Measurements from ENCODE around the gene KIF3C. TPM values are rescaled to one million over a fixed set of nuclear protein-coding genes. Genes with fewer than 3 reads are reported as not detected.

The KIF3C gene
- total and polyA plus RNA-seq, 9 of the 15 experiments (the other 6 are each of a cell fraction or from before 2014, with no cell fraction given) = 0.69 to 6.7 (median 3.3) TPM

- Histone ChIP-seq H3K9ac (ENCODE audit: insufficient read depth in 1 of 2, low read depth in 2 of 2, low read length in 2 of 2) (peak overlapping the region in 1 of 2 experiments; percentile 29; a peak in 1 of 4 replicates), H3K9me3 (replicated peaks; ENCODE audit: control insufficient read depth, insufficient read depth, low read depth, low read length) (no peaks in the 10 kb centered on the region), H3K9me1 (ENCODE audit: control insufficient read depth, insufficient read depth, low read length) (no peaks in the 10 kb centered on the region), H2AFZ (ENCODE audit: low read depth, low read length) (no peak overlapping the region), H3K4me2 (ENCODE audit: insufficient read depth, low read length) (no peak overlapping the region), H3K27me3 (ENCODE audit: control insufficient read depth in 2 of 2, insufficient read depth in 2 of 2, low read length in 2 of 2) (no peaks in the 10 kb centered on the region), H3K79me2 (ENCODE audit: control insufficient read depth, insufficient read depth, low read length) (no peaks in the 10 kb centered on the region), H3K36me3 (ENCODE audit: control insufficient read depth, insufficient read depth, low read length) (no peaks in the 10 kb centered on the region; the same call in 2 of the 3 replicates), H3K4me1 (replicated peaks in 1 of 2; ENCODE audit: control insufficient read depth in 2 of 2, insufficient read depth in 2 of 2, low read length in 2 of 2) (peaks cover 0 to 4% of the 10 kb centered on the region in 2 experiments; a peak in 1 of 5 replicates), H3K4me3 (no peak overlapping the region), H3K27ac (ENCODE audit: extremely low read depth, low read depth, low read length) (no peak overlapping the region), H4K20me1 (replicated peaks; ENCODE audit: control insufficient read depth, insufficient read depth, low read length) (no peaks in the 10 kb centered on the region)
- intact Hi-C loops (cut with micrococcal nuclease) (no loop called here), in situ Hi-C loops (cut with MboI) (no loop called here)
- ATAC-seq (peak; percentile 50; the same call in 1 of the 3 replicates), FAIRE-seq (no peak), DNase-seq (ENCODE audit: extremely low read depth in 1 of 4, low spot score in 3 of 4) (no peak)
- TF ChIP-seq TEAD4 (IDR thresholded peaks at IDR 0.05; ENCODE audit: low read length) (0 out of 2 replicates have a peak, but pooled peaks have one; percentile 28), TEAD4 (CRISPR knock-in tag; IDR thresholded peaks at IDR 0.05; ENCODE audit: borderline replicate concordance) (no peak), CTCF (IDR thresholded peaks at IDR 0.05 in 2 of 3, conservative IDR thresholded peaks at IDR 0.05 in 1 of 3; ENCODE audit: insufficient read depth in 2 of 3, low read depth in 1 of 3, low read length in 3 of 3) (peak in 2 of 3 experiments; percentile 6 to 16; a peak in 2 of 6 replicates), ZNF766 (CRISPR knock-in tag; conservative IDR thresholded peaks at IDR 0.05) (no peak)
- POLR2A ChIA-PET = interaction anchor here (0.7 kb wide), 1 partner anchor 538 kb away, joined by 4 read pairs; no protein-coding TSS in a partner anchor
- 52% methylated on average over 7 of the region's 7 CpGs for WGBS (ENCODE audit: insufficient coverage, low coverage, missing lambda C conversion rate)
- CTCF ChIA-PET (ENCODE audit: low intra/inter-chr PET ratio) = interaction anchor here (0.8 kb wide), 1 partner anchor 170 kb away, joined by 3 read pairs; no protein-coding TSS in a partner anchor
- BruUV-seq (replicated peaks) = no TSS peak
Measured at GRCh38 chr2:25966531-25967270, 15.6 kb downstream of the KIF3C start.
